RWPE2 (cell line): ENCODE results near the gene SELPLG.

Experiments used
- ATAC-seq: fragments of 200-7000 bp; cut with Tn5 transposase; 3 replicates; pipeline ENCODE4 v1.9.1; 2021; ENCODE audit warnings: low read depth
- DNase-seq: peaks from one replicate; pipeline ENCODE4 v3.0.0-alpha.2; 2020; ENCODE audit warnings: low spot score
- H3K27ac ChIP-seq: fragments of 450-650 bp; 2 replicates; pipeline ENCODE4 v1.5.1; 2017; ENCODE audit warnings: mild to moderate bottlenecking; ENCODE audit not compliant: poor library complexity, severe bottlenecking
- H3K27me3 ChIP-seq: fragments of 250-450 bp; sonication (Bioruptor Pico); 2 replicates; pipeline ENCODE4 v1.5.1; 2021; ENCODE audit warnings: mild to moderate bottlenecking, moderate library complexity; ENCODE audit not compliant: insufficient read depth, poor library complexity, severe bottlenecking
- H3K36me3 ChIP-seq: fragments of 250-450 bp; sonication (Bioruptor Pico); 2 replicates; pipeline ENCODE4 v1.5.1; 2020; ENCODE audit warnings: low read depth, mild to moderate bottlenecking, moderate library complexity
- H3K4me1 ChIP-seq: fragments of 250-450 bp; sonication (Bioruptor Pico); 2 replicates; pipeline ENCODE4 v1.5.1; 2021; ENCODE audit warnings: mild to moderate bottlenecking, moderate library complexity; ENCODE audit not compliant: insufficient read depth, poor library complexity, severe bottlenecking
- H3K4me3 ChIP-seq: fragments of 250-450 bp; sonication (Bioruptor Pico); 2 replicates; pipeline ENCODE4 v1.5.1; 2021; ENCODE audit warnings: mild to moderate bottlenecking, moderate library complexity; ENCODE audit not compliant: severe bottlenecking
- H3K9me3 ChIP-seq: fragments of 250-450 bp; sonication (Bioruptor Pico); 2 replicates; pipeline ENCODE4 v1.5.1; 2021; ENCODE audit warnings: mild to moderate bottlenecking, moderate library complexity; ENCODE audit not compliant: severe bottlenecking
- CTCF ChIP-seq: fragments of 450-650 bp; IDR thresholded peaks from one replicate; pipeline ENCODE4 v1.5.1; 2017; ENCODE audit warnings: mild to moderate bottlenecking, moderate library complexity; ENCODE audit not compliant: poor library complexity, severe bottlenecking

Gene SELPLG

GRCh38 chr12:108611884-108612415 lies 21.7 kb downstream of the SELPLG start:
- peak; percentile 29 for TF ChIP-seq CTCF
- H3K27me3 ChIP-seq, result no peaks in the 10 kb centered on the region
- no peaks in the 10 kb centered on the region for H3K4me1 ChIP-seq
- peak; percentile 84 for ATAC-seq
- no peaks in the 10 kb centered on the region for H3K9me3 ChIP-seq
- no peaks in the 10 kb centered on the region for H3K36me3 ChIP-seq
- no peak overlapping the region for H3K27ac ChIP-seq
- no peak overlapping the region for H3K4me3 ChIP-seq
- DNase-seq, result no peak

- Histone ChIP-seq H3K27ac (no peak overlapping the region), H3K27me3 (no peaks in the 10 kb centered on the region), H3K36me3 (no peaks in the 10 kb centered on the region), H3K9me3 (no peaks in the 10 kb centered on the region), H3K4me3 (no peak overlapping the region), H3K4me1 (no peaks in the 10 kb centered on the region)
- TF ChIP-seq CTCF, result no peak
- DNase-seq, result no peak
- ATAC-seq, result no peak
These were observed 22.7 kb downstream of the SELPLG start for GRCh38 chr12:108610856-108611605.

GRCh38 chr12:108610336-108610815 lies 23.3 kb downstream of the SELPLG start:
- no peak overlapping the region for H3K4me3 ChIP-seq
- H3K27ac ChIP-seq, result no peak overlapping the region
- no peaks in the 10 kb centered on the region for H3K9me3 ChIP-seq
- TF ChIP-seq CTCF, result no peak
- ATAC-seq, result no peak
- H3K4me1 ChIP-seq, result no peaks in the 10 kb centered on the region
- no peak for DNase-seq
- H3K36me3 ChIP-seq, result no peaks in the 10 kb centered on the region
- no peaks in the 10 kb centered on the region for H3K27me3 ChIP-seq

GRCh38 chr12:108609537-108610335 lies 24.0 kb downstream of the SELPLG start:
- no peak for TF ChIP-seq CTCF

More at GRCh38 chr12:108609537-108610335, 24.0 kb downstream of the SELPLG start:
- Histone ChIP-seq H3K27me3 (no peaks in the 10 kb centered on the region), H3K9me3 (no peaks in the 10 kb centered on the region), H3K4me3 (no peak overlapping the region), H3K4me1 (no peaks in the 10 kb centered on the region), H3K27ac (no peak overlapping the region), H3K36me3 (no peaks in the 10 kb centered on the region)
- ATAC-seq (no peak), DNase-seq (no peak)
